ENCODE data around the gene CDK5RAP2.
"Not testable (repeated sequence)": the region's sequence is repeated elsewhere in the genome, so short reads cannot be mapped to it uniquely, and the experiment has no call there.

CDK5RAP2 gene

DNA sequence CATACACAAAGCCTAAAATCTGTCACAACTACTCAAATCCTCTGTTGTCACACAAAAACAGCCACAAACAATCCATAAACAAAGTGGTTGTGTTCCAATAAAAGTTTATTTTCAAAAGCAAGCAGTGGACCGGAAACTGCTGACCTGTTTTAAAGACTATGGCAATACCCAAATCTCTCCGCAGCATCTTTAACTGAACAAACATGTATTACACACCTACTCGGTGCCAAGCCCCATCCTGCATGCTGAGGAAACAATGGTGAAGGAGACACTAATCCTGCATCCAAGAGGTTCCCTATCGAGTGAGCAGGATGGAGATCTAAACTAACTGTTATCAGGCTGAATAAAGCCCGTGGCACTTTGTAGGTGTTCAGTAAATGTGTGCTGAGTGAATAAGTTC lies 11.2 kb downstream of the CDK5RAP2 start:
- Mint-ChIP-seq H3K27me3 (no peaks in the 10 kb centered on the region), H3K27ac (no peak overlapping the region), H3K4me3 (no peak overlapping the region), H3K36me3 (ENCODE audit: low read depth) (peaks cover 65% of the 10 kb centered on the region), H3K9me3 (no peaks in the 10 kb centered on the region), H3K4me1 (ENCODE audit: low read depth) (peaks cover 13% of the 10 kb centered on the region)

DNA sequence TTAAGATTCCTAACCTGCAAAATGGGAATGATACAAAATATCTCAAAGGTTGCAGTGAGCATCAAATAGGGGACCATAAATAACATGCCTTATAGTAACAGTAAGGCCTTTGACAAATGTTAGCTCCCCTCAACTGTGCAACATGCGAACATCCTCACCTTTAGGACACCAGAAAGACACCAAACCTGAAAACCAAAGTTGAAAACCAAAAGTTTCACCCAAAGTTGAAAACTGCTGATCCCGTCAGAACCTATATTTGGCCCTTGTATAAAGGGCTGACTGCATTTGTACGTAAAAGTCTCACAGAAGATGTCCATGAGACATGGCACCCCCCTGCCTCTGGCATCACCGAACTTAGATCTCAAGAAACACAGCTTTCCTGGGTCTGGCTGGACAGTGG lies 12.1 kb downstream of the CDK5RAP2 start:
- H3K4me3 Mint-ChIP-seq: no peak overlapping the region

DNA sequence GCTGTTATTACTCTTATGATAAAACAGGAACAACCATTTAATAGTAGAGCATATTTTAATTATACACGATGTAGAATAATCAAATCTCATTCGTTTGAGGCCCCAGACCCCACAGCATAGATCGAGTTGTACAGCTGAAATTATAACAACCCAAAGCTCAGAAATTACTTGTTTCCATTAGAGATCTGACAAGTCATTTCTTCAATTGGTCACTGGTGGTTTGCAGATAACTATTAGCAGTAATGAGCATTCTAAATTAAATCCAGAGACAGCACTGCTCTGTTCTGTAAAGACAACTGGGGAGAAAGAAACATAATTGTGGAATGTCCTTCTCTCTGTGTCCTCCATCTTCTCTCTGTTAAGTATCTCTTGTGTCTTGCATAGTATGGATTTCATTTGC lies 12.9 kb downstream of the CDK5RAP2 start:
- H3K27ac Mint-ChIP-seq: no peak overlapping the region
- no peaks in the 10 kb centered on the region for H3K9me3 Mint-ChIP-seq
- H3K4me3 Mint-ChIP-seq: no peak overlapping the region
- H3K27me3 Mint-ChIP-seq: no peaks in the 10 kb centered on the region
- H3K36me3 Mint-ChIP-seq (ENCODE audit: low read depth): peaks cover 81% of the 10 kb centered on the region
- H3K4me1 Mint-ChIP-seq (ENCODE audit: low read depth): peaks cover 13% of the 10 kb centered on the region

More for the DNA sequence above, 12.1 kb downstream of the CDK5RAP2 start:
- no peak overlapping the region for H3K27ac Mint-ChIP-seq
- no peaks in the 10 kb centered on the region for H3K27me3 Mint-ChIP-seq
- no peaks in the 10 kb centered on the region for H3K9me3 Mint-ChIP-seq
- peaks cover 13% of the 10 kb centered on the region for H3K4me1 Mint-ChIP-seq (ENCODE audit: low read depth)
- peaks cover 73% of the 10 kb centered on the region for H3K36me3 Mint-ChIP-seq (ENCODE audit: low read depth)

DNA sequence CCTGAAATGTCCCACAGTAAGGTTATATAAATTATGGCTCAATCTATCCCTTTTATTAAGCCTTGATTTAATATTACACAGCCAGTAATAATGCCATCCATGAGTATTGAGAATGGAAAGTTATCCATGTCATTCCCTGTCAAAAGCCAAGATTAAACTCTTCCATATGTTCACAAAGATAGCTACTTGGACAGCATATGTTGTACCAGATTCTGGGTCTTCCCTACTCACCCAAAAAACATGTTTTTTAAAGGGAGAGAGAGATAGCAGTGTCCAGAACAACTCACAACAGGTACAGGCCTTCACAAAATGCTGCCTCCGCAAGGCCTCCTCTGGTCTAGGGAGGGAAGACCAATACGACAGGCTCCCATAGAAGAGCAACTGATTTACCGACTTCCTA lies 15.4 kb downstream of the CDK5RAP2 start:
- Mint-ChIP-seq H3K4me1 (ENCODE audit: low read depth) (peaks cover 13% of the 10 kb centered on the region), H3K36me3 (ENCODE audit: low read depth) (peaks cover 78% of the 10 kb centered on the region)

DNA sequence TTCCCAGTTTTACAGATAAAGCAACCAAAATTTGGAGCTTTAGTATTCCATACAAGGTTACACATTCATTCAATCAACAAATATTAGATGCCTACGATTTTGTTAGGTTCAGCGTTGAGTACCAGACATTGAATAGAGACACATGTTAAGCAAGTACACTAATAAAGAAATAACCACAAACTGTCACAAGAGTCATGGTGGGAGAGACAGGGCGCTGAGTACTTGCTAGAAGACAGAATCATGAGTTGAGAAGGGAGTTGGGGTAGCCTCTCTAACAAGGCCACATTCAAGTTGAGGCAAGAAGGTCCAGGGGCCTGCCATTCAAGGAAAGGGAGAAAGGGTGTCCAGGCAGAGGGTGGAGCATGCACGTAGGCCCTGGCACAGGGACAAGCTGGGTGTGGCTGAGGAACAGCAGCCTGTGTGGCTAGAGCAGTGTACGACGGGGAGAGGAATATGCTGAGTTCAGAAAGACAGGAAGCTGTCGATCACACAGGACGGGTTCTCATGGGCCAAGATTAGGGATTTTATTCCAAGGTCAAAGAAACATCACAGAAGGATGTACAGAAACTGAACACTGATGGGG lies 17.0 kb downstream of the CDK5RAP2 start:
- peaks cover 73% of the 10 kb centered on the region for H3K36me3 Mint-ChIP-seq (ENCODE audit: low read depth)
- no peak overlapping the region for H3K27ac Mint-ChIP-seq
- peaks cover 19% of the 10 kb centered on the region for H3K4me1 Mint-ChIP-seq (ENCODE audit: low read depth)
- no peak overlapping the region for H3K4me3 Mint-ChIP-seq
- no peaks in the 10 kb centered on the region for H3K27me3 Mint-ChIP-seq
- H3K9me3 Mint-ChIP-seq: no peaks in the 10 kb centered on the region

More for the DNA sequence above, 15.4 kb downstream of the CDK5RAP2 start:
- Mint-ChIP-seq H3K9me3 (no peaks in the 10 kb centered on the region), H3K4me3 (no peak overlapping the region), H3K27ac (no peak overlapping the region), H3K27me3 (no peaks in the 10 kb centered on the region)

DNA sequence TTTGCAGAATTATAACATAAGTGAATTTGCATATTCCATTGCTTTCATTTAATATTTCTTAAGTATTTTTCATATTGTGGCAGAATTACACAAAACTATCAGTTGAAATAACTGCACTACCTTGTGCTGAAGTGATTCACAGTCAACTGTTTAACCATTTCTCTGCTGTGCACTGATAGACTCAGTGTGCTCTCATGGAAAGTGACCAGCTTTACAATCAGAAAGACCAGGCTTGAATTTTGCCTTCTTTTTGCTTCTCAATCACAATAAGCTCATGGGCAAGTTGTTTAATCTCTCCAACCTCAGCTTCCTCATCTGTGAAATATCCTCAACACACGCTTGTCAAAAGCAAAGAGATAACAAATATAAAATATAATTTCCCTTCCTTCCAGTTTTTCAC lies 18.3 kb downstream of the CDK5RAP2 start:
- Mint-ChIP-seq H3K27ac (no peak overlapping the region), H3K9me3 (no peaks in the 10 kb centered on the region), H3K4me1 (ENCODE audit: low read depth) (peaks cover 19% of the 10 kb centered on the region), H3K4me3 (no peak overlapping the region), H3K27me3 (no peaks in the 10 kb centered on the region), H3K36me3 (ENCODE audit: low read depth) (peaks cover 62% of the 10 kb centered on the region)

DNA sequence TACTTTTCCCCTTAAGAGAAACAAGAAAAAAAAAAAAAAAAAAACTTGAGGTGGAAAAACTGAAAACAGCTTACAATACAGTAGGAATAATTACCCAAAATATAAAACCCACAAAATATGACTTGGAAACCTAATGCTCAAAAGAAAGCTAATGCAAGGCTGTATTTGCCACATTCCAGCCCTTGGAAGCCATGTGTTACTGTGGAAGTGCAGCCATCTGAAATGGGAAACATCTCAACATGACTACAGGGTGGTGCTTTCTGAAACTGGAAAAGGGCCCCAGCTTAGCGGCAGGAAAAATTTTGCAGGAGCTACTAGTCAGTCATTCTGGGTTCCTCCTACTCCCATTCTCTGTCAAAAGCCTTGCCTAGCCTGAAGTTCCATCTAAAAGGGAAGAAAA lies 20.4 kb downstream of the CDK5RAP2 start:
- peaks cover 55% of the 10 kb centered on the region for H3K36me3 Mint-ChIP-seq (ENCODE audit: low read depth)
- H3K4me1 Mint-ChIP-seq (ENCODE audit: low read depth): peaks cover 12% of the 10 kb centered on the region
- no peaks in the 10 kb centered on the region for H3K27me3 Mint-ChIP-seq
- no peak overlapping the region for H3K27ac Mint-ChIP-seq
- no peak overlapping the region for H3K4me3 Mint-ChIP-seq
- H3K9me3 Mint-ChIP-seq: no peaks in the 10 kb centered on the region

DNA sequence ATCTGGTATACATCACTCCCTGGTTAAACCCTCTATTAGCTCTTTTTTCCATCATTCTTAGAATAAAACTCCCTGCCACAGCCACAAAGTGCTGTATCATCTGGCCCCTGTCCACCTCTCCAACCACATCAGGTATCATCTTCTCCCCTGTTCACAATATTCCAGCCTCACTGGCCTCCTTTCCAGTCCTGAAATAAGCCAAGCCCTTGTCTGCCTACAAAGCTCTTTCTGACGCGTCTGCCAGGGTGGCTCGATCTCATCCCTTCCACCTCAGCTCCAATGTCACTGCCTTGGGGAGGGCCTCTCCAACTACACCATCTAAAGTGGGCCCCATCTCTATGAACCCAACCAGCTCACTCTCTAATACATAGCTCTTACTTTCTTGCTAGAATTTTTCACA lies 21.5 kb downstream of the CDK5RAP2 start:
- Mint-ChIP-seq H3K4me1 (ENCODE audit: low read depth) (peaks cover 12% of the 10 kb centered on the region), H3K27me3 (no peaks in the 10 kb centered on the region), H3K27ac (peak overlapping the region; percentile 64), H3K9me3 (no peaks in the 10 kb centered on the region), H3K4me3 (no peak overlapping the region), H3K36me3 (ENCODE audit: low read depth) (peaks cover 55% of the 10 kb centered on the region)

DNA sequence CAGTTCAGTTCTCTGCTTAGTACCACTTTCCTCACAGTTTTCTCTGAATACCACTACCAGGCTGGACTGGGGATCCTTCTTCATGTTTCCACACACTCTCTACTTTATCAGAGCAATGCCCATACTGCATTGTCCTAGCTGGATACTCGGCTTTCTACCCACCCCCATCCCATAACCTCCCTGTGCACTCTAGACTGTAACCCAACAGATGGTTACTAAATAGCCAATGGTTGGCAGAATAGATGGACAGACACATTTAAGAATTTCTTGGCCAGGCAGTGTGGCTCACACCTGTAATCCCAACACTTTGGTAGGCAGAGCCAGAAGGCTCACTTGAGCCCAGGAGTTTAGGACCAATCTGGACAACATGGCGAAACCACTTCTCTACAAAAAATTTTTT lies 22.8 kb downstream of the CDK5RAP2 start:
- no peak overlapping the region for H3K27ac Mint-ChIP-seq
- no peaks in the 10 kb centered on the region for H3K27me3 Mint-ChIP-seq
- H3K9me3 Mint-ChIP-seq: no peaks in the 10 kb centered on the region
- H3K36me3 Mint-ChIP-seq (ENCODE audit: low read depth): peaks cover 56% of the 10 kb centered on the region
- H3K4me1 Mint-ChIP-seq (ENCODE audit: low read depth): peaks cover 12% of the 10 kb centered on the region
- no peak overlapping the region for H3K4me3 Mint-ChIP-seq

DNA sequence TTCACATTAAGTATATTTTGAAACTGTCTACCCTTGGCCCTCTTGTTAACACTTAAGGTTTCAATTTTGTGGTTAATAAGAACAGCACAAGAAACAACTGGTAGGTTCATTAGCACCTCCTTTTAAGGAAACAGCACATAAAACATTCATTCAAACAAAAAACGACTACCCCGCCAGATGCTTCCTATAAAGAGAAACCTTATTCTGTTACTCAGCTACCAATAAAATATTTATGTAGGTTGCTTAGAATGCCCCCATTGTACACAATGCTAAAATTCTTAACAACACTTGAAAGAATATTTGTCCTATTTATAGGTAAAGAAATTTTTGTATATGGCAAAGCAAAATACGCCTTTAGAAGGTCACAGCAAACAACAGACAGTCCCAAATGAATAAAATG lies 23.2 kb downstream of the CDK5RAP2 start:
- no peak overlapping the region for H3K4me3 Mint-ChIP-seq

DNA sequence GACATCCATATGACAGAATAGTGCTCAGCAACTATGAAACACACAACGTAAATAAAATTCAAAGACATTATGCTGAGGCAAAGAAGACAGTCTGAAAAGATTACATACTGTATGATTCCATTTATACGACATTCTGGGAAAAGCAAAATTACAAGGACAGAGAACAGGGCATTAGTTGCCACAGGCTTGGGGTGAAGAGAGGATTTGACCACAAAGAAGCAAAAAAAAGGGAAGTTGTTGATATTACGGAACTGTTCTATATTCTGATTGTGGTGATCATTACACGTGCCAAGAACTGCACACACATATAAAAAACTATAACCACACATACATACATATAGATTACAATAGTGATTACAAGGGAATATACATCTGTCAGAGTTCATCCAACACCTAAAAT lies 24.1 kb downstream of the CDK5RAP2 start:
- Mint-ChIP-seq H3K27ac (no peak overlapping the region), H3K9me3 (no peaks in the 10 kb centered on the region), H3K27me3 (no peaks in the 10 kb centered on the region), H3K36me3 (ENCODE audit: low read depth) (peaks cover 60% of the 10 kb centered on the region), H3K4me3 (no peak overlapping the region), H3K4me1 (ENCODE audit: low read depth) (peaks cover 12% of the 10 kb centered on the region)

More for the DNA sequence above, 23.2 kb downstream of the CDK5RAP2 start:
- Mint-ChIP-seq H3K27me3 (no peaks in the 10 kb centered on the region), H3K4me1 (ENCODE audit: low read depth) (peaks cover 12% of the 10 kb centered on the region), H3K9me3 (no peaks in the 10 kb centered on the region), H3K36me3 (ENCODE audit: low read depth) (peaks cover 52% of the 10 kb centered on the region), H3K27ac (no peak overlapping the region)

DNA sequence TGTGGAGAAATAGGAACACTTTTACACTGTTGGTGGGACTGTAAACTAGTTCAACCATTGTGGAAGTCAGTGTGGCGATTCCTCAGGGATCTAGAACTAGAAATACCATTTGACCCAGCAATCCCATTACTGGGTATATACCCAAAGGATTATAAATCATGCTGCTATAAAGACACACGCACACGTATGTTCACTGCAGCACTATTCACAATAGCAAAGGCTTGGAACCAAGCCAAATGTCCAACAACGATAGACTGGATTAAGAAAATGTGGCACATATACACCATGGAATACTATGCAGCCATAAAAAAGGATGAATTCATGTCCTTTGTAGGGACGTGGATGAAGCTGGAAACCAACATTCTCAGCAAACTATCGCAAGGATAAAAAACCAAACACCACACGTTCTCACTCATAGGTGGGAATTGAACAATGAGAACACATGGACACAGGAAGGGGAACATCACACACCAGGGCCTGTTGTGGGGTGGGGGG lies 27.7 kb downstream of the CDK5RAP2 start:
- not testable (repeated sequence) for H3K27ac Mint-ChIP-seq; H3K27me3 Mint-ChIP-seq; H3K4me3 Mint-ChIP-seq; H3K9me3 Mint-ChIP-seq; H3K4me1 Mint-ChIP-seq (ENCODE audit: low read depth)
- peaks cover 63% of the 10 kb centered on the region for H3K36me3 Mint-ChIP-seq (ENCODE audit: low read depth)

DNA sequence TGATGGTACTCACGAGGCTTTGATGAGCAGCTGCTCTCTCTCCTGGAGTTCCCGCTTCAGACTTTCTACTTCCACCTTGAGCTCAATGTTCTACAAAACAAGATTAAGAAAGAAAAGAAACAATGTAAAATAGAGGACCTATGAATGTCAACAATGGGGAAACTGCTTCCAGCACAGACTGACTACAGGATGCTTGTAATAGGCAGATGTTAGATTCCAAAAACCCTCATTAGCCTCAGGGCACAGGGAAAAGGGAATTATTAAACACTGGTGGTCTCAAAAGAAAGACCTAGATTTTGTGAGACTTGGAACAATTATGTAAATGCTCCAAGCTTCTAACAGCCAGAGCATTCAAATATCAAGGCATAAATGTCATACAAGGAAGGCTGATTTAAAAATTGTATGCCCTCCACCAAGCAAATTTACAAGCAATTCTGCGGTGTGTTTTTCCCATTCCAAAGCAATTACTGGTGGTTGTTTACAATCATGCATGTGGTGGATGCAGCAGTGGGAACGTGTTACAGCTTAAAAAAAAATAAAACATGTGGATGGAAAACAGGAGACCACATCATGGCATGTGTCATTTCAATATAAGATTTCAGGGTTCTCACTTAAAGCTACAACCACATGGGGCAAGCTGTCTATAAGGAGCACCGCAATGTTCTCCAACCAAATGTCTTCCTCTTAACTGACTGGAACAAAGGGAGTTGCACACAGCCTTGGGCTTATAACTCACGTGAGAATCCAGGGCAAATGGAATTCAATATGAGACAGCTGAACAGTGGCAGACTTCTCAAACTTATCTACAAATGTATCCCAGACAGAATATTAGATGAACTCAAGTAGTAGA lies 34.0 kb downstream of the CDK5RAP2 start:
- no peaks in the 10 kb centered on the region for H3K9me3 Mint-ChIP-seq
- peaks cover 68% of the 10 kb centered on the region for H3K36me3 Mint-ChIP-seq (ENCODE audit: low read depth)
- H3K27me3 Mint-ChIP-seq: no peaks in the 10 kb centered on the region
- peaks cover 8% of the 10 kb centered on the region for H3K4me1 Mint-ChIP-seq (ENCODE audit: low read depth)
- no peak overlapping the region for H3K27ac Mint-ChIP-seq
- H3K4me3 Mint-ChIP-seq: no peak overlapping the region

DNA sequence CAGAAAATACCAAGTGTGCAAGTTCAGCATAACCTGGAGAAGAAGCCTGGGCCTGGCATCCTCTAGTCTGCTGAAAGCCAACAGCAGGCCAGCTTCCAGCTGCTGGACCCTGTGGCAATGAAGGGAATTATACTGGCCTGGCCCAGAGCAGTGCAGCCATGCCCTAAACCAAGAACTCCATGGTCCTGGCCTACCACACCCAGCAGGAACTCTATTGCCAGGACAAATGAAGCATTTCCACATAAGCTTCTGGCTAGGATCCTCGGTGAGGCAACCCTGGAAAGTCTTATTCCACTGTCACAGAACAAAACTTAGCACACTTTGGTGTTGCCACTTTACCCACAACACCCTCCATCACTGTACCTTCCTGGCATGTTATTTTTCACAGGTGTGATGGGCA lies 35.5 kb downstream of the CDK5RAP2 start:
- Mint-ChIP-seq H3K4me3 (no peak overlapping the region), H3K27ac (no peak overlapping the region), H3K4me1 (ENCODE audit: low read depth) (peaks cover 8% of the 10 kb centered on the region), H3K9me3 (no peaks in the 10 kb centered on the region), H3K27me3 (no peaks in the 10 kb centered on the region), H3K36me3 (ENCODE audit: low read depth) (peaks cover 68% of the 10 kb centered on the region)

DNA sequence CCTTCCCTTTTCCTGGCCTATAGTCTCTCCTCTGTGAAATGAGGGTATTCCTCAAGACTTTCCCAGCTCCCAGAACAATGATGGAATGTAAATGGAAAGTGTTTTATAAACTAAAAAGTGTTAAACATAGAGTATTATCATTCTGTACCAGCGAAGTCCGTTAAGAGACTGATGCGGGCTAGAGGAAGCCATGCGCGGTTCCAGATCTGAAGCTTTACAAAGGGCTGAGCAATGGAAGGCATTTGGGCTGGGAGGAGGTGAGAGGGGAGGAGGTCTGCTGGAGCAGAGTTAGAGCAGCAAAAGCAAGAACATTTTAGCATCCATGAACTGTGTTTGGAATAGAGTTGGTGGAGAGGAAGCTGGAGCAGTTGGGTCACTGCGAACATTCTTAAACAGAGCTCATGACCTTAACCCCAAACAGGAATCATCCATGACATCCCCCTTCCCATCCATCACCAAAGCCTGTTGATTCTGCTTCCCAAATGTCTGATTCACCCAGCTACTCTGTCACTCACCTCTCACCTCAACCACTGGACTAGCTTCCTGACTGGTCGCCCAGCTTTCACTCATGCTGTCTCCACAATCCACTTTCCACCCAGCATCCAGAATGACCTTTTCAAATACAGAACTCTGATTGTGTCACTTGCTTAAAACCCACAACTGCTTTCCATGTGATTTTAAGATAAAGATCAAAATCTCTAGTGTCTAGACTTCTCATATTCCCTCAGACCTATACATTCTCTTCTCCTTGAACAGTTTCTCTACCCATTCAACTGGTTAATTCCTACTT lies 37.1 kb downstream of the CDK5RAP2 start:
- H3K36me3 Mint-ChIP-seq (ENCODE audit: low read depth): peaks cover 77% of the 10 kb centered on the region
- H3K4me3 Mint-ChIP-seq: no peak overlapping the region
- peaks cover 8% of the 10 kb centered on the region for H3K4me1 Mint-ChIP-seq (ENCODE audit: low read depth)
- H3K9me3 Mint-ChIP-seq: no peaks in the 10 kb centered on the region
- H3K27ac Mint-ChIP-seq: peak overlapping the region; percentile 9
- no peaks in the 10 kb centered on the region for H3K27me3 Mint-ChIP-seq

Data from stimulated activated naive CD8-positive, alpha-beta T cell treated with anti-CD3 and anti-CD28 coated beads, Interleukin-15, Interleukin-2, amounts not matched to agents 100 ng/mL and 50 ng/mL, for 24 hours (primary cell).